Cardiac atrium fibroblast (primary cell): ENCODE data around the gene SEPTIN6. TPM values are rescaled to one million over a fixed set of nuclear protein-coding genes. Genes with fewer than 3 reads are reported as not detected.

ENCODE experiments used
- total RNA-seq: library from RNA; depleted of rRNA; stranded (reverse); fragments of >200 nt; gene quantifications from 2 replicates; pipeline ENCODE4 v1.2.3, GENCODE V29; 2015

The SEPTIN6 gene
- 22.8 and 25.6 TPM in 2 replicates for total RNA-seq

DNA sequence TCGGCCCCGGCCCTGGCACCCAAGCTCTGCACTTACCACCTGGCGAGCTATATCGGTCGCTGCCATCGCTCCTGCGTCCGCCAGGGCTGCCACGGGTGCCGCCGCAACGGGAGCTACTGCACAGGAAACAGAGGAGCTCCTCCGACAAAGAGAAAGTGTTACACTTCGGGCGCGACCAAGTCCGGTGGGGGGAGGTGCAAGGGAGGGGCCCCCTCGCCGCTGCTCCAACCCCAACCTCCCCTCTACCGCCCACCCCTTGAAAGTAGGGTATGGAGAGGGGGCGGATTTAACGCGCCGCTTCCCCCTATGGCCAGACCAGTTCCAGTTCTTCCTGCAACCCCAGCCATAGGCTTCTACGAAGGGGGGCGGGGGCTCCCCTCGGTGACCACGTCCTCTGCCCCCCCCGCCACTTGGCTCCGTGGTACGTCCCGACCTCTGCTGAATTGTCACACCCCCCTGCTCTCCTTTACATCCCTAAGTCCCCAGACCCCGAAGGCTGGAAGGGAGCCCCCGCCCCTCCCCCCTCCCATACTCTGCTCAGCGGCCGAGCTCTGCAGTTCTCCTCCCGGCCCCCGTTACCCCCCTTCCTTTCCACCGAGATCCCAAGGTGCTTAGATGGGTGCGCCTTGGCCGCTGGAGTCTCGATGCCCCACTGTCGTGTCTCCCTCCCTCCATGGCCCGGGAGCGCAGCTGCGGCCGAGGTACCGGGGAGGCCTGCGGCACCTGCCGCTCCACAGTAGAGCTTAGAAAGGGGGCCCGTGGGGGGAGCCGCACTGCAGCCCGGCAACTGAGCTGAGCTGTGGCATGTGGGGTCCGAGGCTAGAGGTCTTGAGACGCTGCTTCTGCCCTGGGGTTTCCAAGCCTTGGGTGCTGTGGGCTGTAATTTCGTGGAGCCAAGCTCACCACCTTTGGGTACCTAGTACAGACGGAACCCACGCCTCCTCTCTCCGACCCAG lies at the start of gene SEPTIN6:
Gene SEPTIN6 (minus strand): TSS at position 129 of the 956 bp plus-strand sequence. CDS start 63 bp downstream, at position 66.

Other genes with a start within 250 kb of the SEPTIN6 start
- gene SLC25A5, start 224.7 kb downstream of the SEPTIN6 start, total RNA-seq = 193 and 196 TPM in 2 replicates
- 15.7 and 18.5 TPM in 2 replicates for gene STEEP1, start 127.8 kb downstream of the SEPTIN6 start, total RNA-seq
- 34.2 and 40.6 TPM in 2 replicates for gene UBE2A, start 118.6 kb downstream of the SEPTIN6 start, total RNA-seq
- gene NKRF, start 86.7 kb downstream of the SEPTIN6 start, total RNA-seq = 2.2 and 5.8 TPM in 2 replicates
- gene SOWAHD, start 65.4 kb upstream of the SEPTIN6 start, total RNA-seq = not detected in 2 replicates
- 7,955 and 8,879 TPM in 2 replicates for gene RPL39, start 98.5 kb upstream of the SEPTIN6 start, total RNA-seq
- 1.1 and 1.3 TPM in 2 replicates for gene UPF3B, start 159.8 kb upstream of the SEPTIN6 start, total RNA-seq
- 17.1 and 17.5 TPM in 2 replicates for gene RNF113A, start 178.6 kb upstream of the SEPTIN6 start, total RNA-seq
- gene NDUFA1, start 178.7 kb upstream of the SEPTIN6 start, total RNA-seq = 56.0 and 65.6 TPM in 2 replicates
- gene AKAP14, start 202.7 kb upstream of the SEPTIN6 start, total RNA-seq = not detected in 2 replicates